SK-N-SH treated with all-trans-retinoic acid at 6 μM for 48 hours (cell line): ENCODE measurements around the gene TRABD2B.

Experiments used
- CSDC2 ChIP-seq: fragments of 250-450 bp; sonication (Bioruptor Pico); IDR thresholded peaks from 2 replicates; pipeline ENCODE4 v1.5.0; 2020; ENCODE audit warnings: mild to moderate bottlenecking, moderate library complexity
- ISL1 ChIP-seq: fragments of 250-450 bp; sonication (Bioruptor Pico); IDR thresholded peaks from 2 replicates; pipeline ENCODE4 v2.1.2; 2022; ENCODE audit warnings: mild to moderate bottlenecking, moderate library complexity
- SNAI2 ChIP-seq: fragments of 250-450 bp; sonication (Bioruptor Pico); IDR thresholded peaks from 2 replicates; pipeline ENCODE4 v1.5.0; 2020; ENCODE audit warnings: mild to moderate bottlenecking, moderate library complexity
- ZFP3 ChIP-seq: fragments of 250-450 bp; sonication (Bioruptor Pico); IDR thresholded peaks from 2 replicates; pipeline ENCODE4 v1.5.0; 2020; ENCODE audit warnings: mild to moderate bottlenecking, moderate library complexity
- TF ChIP-seq, protein P1 (sequence below): fragments of 250-450 bp; sonication (Bioruptor Pico); IDR thresholded peaks from 2 replicates; pipeline ENCODE4 v1.8.0; 2020; ENCODE audit warnings: mild to moderate bottlenecking, moderate library complexity, borderline replicate concordance
- TF ChIP-seq, protein P2 (sequence below): fragments of 250-450 bp; sonication (Bioruptor Pico); IDR thresholded peaks from 2 replicates; pipeline ENCODE4 v1.5.1; 2020; ENCODE audit warnings: low read depth, mild to moderate bottlenecking, moderate library complexity

DNA sequence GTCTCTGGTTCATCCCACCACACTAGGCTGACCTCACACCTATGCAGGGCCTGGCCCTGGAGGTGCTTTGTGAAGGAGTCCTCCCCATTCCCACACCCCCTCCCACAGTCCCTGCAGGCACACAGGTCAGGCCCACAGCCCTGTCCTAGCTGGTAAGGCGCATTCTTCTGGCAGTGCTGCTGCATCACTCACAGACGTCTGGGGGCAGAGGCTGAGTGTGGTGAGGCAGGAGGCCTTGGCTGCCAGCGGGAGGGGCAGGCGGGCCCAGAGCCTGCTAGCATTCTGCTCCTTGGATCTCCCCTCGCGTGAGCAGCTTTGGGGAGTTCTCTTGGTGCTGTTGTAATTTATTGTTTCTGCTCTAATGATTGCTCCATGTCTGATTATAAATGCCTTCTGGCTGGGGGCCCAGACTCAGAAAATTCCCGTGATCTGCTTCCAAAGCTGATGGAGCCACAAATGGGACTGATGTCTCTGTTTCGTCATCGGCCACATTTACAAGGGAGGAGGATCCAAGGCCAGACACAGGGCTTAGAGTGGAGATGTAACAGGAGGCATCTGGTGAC, 62.9 kb downstream of the TRABD2B start:
- TF ChIP-seq, protein P1, sequence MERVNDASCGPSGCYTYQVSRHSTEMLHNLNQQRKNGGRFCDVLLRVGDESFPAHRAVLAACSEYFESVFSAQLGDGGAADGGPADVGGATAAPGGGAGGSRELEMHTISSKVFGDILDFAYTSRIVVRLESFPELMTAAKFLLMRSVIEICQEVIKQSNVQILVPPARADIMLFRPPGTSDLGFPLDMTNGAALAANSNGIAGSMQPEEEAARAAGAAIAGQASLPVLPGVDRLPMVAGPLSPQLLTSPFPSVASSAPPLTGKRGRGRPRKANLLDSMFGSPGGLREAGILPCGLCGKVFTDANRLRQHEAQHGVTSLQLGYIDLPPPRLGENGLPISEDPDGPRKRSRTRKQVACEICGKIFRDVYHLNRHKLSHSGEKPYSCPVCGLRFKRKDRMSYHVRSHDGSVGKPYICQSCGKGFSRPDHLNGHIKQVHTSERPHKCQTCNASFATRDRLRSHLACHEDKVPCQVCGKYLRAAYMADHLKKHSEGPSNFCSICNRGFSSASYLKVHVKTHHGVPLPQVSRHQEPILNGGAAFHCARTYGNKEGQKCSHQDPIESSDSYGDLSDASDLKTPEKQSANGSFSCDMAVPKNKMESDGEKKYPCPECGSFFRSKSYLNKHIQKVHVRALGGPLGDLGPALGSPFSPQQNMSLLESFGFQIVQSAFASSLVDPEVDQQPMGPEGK: no peak
- TF ChIP-seq ZFP3 (CRISPR knock-in tag): no peak
- no peak for TF ChIP-seq SNAI2 (CRISPR knock-in tag)
- no peak for TF ChIP-seq CSDC2 (CRISPR knock-in tag)
- peak; percentile 57 for TF ChIP-seq ISL1 (CRISPR knock-in tag)
- TF ChIP-seq, protein P2, sequence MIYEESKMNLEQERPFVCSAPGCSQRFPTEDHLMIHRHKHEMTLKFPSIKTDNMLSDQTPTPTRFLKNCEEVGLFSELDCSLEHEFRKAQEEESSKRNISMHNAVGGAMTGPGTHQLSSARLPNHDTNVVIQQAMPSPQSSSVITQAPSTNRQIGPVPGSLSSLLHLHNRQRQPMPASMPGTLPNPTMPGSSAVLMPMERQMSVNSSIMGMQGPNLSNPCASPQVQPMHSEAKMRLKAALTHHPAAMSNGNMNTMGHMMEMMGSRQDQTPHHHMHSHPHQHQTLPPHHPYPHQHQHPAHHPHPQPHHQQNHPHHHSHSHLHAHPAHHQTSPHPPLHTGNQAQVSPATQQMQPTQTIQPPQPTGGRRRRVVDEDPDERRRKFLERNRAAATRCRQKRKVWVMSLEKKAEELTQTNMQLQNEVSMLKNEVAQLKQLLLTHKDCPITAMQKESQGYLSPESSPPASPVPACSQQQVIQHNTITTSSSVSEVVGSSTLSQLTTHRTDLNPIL (CRISPR knock-in tag): no peak
